GM21447 (cell line): ENCODE results near the gene GRM2.

Source experiments
- ATAC-seq: cut with Tn5 transposase; IDR thresholded peaks from one replicate; pipeline ENCODE4 v1.9.1; 2021; ENCODE audit not compliant: unreplicated experiment

The GRM2 gene

GRCh38 chr3:51706788-51707731 lies at the start of gene GRM2:
Gene GRM2 (plus strand): TSS chr3:51707068. CDS start chr3:51708984, 1,916 bp downstream.
- ATAC-seq, result no peak

GRCh38 chr3:51657234-51657633 lies 49.6 kb upstream of the GRM2 start:
- ATAC-seq, result no peak

DNA sequence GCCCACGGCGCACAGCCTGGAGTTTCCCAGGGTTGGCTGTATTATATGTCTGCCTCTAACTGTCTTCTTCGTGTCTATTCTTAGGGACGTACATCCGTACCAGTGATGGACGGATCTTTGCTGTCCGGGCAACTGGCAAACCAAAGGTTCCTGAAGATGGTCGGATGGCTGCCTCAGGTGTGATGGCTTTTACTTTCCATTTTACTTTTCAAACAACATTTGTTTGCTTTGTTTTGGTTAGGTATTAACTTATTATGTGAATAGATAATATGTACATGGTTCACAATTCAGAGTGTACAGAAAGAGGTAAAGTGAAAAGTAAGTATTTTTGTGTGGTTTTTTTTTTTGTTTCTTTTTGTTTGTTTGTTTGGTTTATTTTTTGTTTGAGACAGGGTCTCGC lies 46.9 kb upstream of the GRM2 start:
- no peak for ATAC-seq

DNA sequence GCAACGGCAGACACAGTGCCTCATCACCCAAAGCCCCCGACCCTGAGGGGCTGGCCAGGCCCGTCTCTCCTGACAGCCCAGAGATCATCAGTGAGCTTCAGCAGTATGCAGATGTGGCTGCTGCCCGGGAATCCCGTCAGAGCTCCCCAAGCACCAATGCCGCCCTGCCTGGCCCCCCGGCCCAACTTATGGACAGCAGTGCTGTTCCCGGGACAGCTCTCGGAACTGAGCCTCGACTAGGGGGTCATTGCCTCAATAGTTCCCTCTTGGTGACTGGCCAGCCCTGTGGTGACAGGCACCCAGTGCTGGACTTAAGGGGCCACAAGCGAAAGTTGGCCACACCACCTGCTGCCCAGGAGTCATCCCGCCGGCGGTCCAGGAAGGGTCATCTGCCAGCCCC lies 44.4 kb upstream of the GRM2 start:
- no peak for ATAC-seq

DNA sequence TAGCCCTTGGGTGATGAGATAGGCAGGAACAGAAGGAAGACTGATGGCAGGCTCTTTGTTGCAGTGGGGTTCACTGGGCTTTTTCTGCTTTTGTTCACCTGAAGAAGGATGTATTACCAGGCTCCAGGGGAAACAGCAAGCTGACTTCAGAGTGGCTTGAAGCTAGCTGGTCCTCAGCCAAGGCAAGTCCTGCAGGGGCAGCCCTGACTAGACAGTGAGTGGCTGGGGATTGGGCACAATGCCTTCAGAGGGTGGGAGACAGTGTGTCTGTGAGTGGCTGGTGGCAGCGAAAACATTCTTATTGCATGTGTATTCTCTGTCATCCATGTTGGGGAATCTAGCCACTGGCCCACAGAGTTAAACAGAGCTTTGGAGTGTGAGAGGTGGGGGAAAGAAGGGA lies 38.1 kb upstream of the GRM2 start:
- no peak for ATAC-seq

- no peak for ATAC-seq
These were observed 37.4 kb upstream of the GRM2 start for GRCh38 chr3:51669241-51670052.

GRCh38 chr3:51670053-51670822 lies 36.6 kb upstream of the GRM2 start:
- no peak for ATAC-seq

DNA sequence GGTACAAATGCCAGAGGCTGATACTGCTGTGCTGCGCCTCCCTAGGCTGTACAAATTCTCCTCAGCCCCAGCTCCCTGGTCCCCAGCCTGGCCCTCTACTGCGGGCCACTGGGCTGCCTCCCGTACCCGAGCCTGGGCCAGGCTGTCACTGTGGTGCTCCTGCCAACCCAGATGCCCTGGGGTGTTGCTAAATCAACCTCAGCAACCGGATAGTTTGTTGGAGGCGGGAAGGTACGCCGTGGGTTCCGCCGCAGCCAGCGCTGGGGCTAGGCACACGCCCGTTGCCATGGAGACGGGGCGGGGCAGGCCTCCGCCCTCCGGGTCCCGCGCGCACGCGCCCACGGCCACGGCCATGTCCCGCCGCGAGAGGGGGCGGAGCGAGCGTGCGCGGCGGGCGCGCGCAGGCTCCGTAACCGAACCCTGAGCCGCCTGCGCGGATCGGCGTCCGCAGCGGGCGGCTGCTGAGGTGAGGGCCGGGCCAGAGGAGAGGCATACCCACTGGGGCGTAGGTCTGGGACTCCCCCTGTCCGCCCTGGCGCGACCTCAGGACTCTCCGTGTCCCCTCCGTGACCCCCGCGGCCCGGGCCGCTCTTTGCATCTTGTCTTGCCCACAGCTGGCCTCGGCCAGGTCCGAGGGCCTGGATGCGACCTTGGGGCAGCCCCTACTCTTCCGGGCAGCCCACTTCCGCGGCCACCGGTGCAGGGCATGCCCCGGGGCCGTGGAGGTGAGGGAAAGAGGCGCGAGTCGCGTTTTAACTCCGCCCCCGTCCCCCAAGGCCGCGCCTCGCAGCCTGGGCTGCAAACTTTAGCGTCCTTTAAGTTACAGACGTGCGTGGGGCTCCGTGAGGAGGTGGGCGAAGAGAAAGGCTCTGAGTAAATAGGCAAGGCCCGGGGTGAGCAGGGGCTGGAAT lies 35.8 kb upstream of the GRM2 start, which contains the start of gene TEX264:
Gene TEX264 (plus strand): TSS at position 430 of the 911 bp plus-strand sequence. CDS start 3,053 bp downstream, outside the sequence.
- peak; percentile 63 for ATAC-seq

DNA sequence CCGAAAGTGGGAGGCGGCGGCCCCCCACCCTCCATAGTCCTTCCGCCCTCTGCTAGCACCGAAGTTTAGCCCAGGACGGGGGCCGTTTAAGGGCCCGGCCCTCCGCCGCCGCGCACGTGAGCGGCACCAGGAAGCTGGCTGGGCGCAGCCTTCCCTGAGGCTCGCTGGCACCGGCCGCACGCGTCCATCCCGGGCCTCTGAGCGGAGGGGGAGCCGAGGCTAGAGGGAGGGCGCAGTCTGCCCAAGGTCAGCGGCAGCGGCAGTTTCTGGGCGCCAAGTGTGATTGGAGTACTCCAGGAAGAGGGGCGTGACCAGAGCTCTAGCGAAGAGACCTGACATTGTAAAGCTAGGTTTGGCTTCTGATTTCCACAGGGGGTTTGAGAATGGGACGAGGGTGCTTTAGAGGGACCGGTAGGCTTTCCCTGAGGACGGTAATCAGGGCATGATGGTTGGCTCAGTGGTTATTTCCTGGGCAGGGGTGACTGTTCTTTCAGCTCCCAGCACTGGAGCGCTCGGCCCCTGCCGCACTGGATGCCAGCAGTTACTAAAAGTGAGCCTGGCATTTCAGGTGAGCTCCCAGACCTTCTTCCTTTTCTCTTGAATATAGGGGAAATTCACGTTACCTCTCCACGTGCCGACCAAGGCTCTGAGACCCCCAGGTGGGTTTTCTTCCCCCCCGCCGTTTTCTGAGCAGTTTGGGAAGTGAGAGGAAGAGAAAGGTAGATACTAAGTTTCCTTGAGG lies 35.0 kb upstream of the GRM2 start:
- ATAC-seq, result peak; percentile 41

DNA sequence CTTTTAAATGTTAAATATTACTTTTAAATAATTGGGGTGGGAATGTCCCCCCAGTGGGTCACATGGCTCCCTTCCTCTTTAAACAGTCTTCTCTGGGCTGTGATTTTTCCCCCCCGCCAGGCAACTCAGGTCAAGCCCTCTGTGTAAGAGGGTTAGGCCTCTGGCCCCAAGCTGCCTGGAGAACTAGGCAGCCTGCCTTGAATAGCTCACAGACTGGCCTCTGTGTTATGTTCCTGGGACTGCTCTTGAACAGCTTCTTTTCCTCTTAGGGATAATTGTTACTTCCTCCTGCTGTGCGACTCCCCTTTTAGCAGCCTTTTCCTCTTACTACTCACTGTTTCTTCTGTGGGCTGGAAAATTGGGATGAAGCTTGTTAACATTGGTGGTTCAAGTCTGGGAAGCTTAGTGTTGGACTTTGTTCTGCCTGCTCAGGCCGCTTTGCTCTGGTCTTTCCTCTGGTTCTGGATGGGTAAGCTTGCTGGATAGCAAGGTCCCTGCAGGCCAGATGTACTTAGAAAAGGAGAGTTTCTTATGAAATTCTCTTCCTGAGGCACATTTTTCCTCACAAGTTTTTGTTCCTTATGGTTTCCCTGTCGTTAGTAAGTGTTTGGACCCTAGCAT lies 33.6 kb upstream of the GRM2 start:
- no peak for ATAC-seq

DNA sequence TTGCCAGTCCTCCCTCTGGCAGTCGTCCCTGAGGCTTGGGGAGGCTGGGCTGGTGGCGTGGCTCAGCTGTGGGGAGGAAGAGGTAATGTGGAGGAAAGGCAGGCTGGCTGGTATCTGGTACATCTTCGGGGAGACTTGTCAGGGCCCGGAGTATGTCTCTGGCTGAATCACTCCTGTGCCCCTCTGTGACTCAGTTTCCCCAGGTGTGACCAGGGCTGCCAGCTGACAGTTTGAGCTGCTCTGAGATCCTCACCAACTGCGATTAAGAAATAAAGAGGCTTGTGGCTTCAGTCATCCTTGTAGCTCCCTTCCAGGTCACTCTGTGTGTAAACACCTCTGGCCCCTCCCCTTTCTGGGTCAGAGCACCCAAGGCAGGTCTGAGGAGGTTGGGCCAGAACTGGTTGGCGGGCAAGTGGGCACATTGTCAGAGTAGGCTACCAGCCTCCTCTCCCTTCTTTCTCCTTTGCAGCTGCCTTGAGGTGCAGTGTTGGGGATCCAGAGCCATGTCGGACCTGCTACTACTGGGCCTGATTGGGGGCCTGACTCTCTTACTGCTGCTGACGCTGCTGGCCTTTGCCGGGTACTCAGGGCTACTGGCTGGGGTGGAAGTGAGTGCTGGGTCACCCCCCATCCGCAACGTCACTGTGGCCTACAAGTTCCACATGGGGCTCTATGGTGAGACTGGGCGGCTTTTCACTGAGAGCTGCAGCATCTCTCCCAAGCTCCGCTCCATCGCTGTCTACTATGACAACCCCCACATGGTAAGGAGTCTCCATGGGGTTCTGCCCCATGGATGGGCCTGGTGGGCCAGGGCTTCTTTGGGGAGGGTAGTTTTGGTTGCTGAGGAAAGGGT lies 32.8 kb upstream of the GRM2 start:
- no peak for ATAC-seq

DNA sequence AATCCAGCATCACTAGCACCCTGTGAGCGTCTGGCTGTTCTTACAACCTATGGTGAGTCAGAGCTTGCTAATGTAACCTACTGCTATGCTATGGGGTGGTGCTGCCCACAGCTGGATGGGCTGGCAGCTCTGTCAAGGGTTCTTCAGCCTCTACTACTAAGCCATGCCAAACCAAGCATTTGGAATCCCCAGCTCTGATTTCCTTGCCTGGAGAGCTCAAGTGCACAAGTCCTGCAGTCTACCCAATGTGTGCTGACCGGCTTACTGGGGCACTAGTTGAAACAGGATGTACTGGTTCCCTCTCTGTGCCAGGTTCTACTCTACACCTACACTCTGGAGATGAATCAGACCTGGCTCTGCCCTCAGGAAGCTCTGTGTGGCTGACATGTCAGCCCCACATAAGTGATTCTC lies 31.7 kb upstream of the GRM2 start:
- no peak for ATAC-seq

DNA sequence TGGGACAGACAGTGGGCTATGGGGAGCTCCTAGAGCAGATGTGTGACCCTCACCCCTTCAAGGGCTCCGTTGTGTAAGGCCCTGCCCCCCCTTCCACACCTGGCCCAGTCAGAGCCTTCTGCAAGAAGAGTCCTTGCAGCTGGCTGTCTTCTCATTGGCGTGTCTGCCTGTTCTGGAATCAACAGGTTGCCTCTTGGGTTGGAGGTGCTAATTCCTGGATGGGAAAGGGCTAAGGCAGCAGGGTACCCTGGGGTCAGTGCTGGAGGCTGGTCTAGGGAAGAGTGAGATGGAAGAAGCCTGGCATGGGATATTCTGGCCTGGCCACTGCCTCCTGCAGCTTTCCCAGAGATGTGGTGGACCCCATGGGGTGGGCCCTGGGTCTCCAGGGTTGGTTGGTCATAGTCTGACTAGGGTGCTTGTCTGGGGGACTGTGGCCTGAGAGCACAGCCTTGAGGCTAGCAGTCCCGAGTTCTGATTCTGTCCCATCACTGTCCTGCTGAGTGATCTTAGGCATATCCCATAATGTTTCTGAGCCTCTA lies 30.7 kb upstream of the GRM2 start:
- ATAC-seq, result no peak

DNA sequence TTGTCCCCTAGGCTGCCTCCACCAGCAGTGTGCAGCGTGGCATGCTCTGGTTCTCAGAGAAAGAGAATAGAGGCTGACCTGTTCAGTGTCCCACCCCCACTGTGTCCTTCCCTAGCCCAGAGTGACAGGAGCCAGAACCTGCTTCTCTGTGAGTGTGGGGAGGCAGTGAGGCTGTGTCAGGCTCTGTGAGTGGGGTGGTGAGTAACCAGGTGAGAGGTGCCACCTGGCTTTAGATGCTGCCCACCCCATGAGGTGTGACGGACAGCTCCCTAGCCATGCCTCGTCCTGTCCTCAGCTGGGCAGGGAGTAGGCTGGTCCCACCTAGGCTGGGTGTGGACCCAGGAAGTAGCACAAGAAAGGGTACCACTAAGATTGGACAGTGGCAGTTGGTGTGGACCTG lies 29.5 kb upstream of the GRM2 start:
- ATAC-seq, result no peak

GRCh38 chr3:51678186-51678585 lies 28.7 kb upstream of the GRM2 start:
- no peak for ATAC-seq

GRCh38 chr3:51678641-51679040 lies 28.2 kb upstream of the GRM2 start:
- ATAC-seq, result no peak

DNA sequence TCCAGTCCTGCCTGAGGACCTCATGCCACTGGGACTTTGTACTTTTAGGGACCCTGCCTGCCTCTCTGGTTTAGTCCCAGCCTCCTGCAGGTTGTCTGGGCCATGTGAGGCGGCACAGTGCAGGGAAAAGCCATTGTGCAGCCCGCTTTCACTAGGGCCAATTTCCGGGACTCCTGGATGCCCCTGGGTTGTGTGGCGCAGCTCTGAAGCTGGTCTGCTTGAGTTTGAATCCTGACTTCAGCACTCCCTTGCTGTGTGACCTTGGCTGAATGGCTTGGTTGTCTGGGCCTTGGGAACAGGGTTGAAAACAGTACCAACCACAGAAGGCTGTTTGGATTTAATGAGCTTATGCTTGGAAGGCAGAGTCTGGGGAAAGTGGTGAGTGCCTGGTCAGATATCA lies 27.6 kb upstream of the GRM2 start:
- no peak for ATAC-seq

- ATAC-seq, result no peak
These were observed 27.1 kb upstream of the GRM2 start for GRCh38 chr3:51679777-51680176.
